A549 (cell line): ENCODE data around the gene COPZ2.

Experiments used
- HDAC2 ChIP-seq: fragments of 200-600 bp; sonication (generic); IDR thresholded peaks from 2 replicates; pipeline ENCODE4 v1.6.1; 2016
- JUN ChIP-seq, 2 experiments: fragments of >200 bp; sonication (Bioruptor Twin); formaldehyde crosslinking; IDR thresholded peaks; 2 replicates in 1 of 2; 3 replicates in 1 of 2; pipeline ENCODE4 v1.6.1; 2016 to 2017
- MYC ChIP-seq: IDR thresholded peaks from 2 replicates; pipeline ENCODE4 v1.6.1; 2012; ENCODE audit warnings: mild to moderate bottlenecking, inconsistent platforms, low read length, improper control_type of control experiment, borderline replicate concordance
- RAD21 ChIP-seq, 2 experiments: fragments of >200 bp in 1 of 2; sonication (Bioruptor Twin) in 1 of 2; formaldehyde crosslinking in 1 of 2; IDR thresholded peaks in 1 of 2; conservative IDR thresholded peaks in 1 of 2; 2 replicates in 1 of 2; 3 replicates in 1 of 2; pipeline ENCODE4 v1.6.1; 2012 to 2018; ENCODE audit warnings: inconsistent platforms in 1 of 2
- RNF2 ChIP-seq: fragments of 200-600 bp; sonication (generic); IDR thresholded peaks from 2 replicates; pipeline ENCODE4 v1.6.1; 2016; ENCODE audit warnings: low read depth, mild to moderate bottlenecking, antibody characterized with exemption, moderate library complexity, borderline replicate concordance
- USF2 ChIP-seq: fragments of 450-650 bp; IDR thresholded peaks from 2 replicates; pipeline ENCODE4 v1.6.1; 2014; ENCODE audit warnings: antibody characterized with exemption
- TF ChIP-seq, protein P1 (sequence below): fragments of >200 bp; sonication (Bioruptor Twin); formaldehyde crosslinking; IDR thresholded peaks from 3 replicates; pipeline ENCODE4 v1.5.1; 2016

- no peak for TF ChIP-seq HDAC2
- TF ChIP-seq, protein P1, sequence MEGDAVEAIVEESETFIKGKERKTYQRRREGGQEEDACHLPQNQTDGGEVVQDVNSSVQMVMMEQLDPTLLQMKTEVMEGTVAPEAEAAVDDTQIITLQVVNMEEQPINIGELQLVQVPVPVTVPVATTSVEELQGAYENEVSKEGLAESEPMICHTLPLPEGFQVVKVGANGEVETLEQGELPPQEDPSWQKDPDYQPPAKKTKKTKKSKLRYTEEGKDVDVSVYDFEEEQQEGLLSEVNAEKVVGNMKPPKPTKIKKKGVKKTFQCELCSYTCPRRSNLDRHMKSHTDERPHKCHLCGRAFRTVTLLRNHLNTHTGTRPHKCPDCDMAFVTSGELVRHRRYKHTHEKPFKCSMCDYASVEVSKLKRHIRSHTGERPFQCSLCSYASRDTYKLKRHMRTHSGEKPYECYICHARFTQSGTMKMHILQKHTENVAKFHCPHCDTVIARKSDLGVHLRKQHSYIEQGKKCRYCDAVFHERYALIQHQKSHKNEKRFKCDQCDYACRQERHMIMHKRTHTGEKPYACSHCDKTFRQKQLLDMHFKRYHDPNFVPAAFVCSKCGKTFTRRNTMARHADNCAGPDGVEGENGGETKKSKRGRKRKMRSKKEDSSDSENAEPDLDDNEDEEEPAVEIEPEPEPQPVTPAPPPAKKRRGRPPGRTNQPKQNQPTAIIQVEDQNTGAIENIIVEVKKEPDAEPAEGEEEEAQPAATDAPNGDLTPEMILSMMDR = no peak
- TF ChIP-seq MYC = no peak
- TF ChIP-seq JUN (IDR thresholded peaks at IDR 0.05) = no peak
- TF ChIP-seq RNF2 = no peak
- TF ChIP-seq RAD21 (conservative IDR thresholded peaks at IDR 0.05 in 1 of 2, IDR thresholded peaks at IDR 0.05 in 1 of 2) = no peak
- no peak for TF ChIP-seq USF2
Observed at GRCh38 chr17:48027322-48027981, 10.1 kb downstream of the COPZ2 start.
